K562 (cell line): ENCODE measurements around the gene ADCYAP1R1. TPM values are rescaled to one million over a fixed set of nuclear protein-coding genes. Genes with fewer than 3 reads are reported as not detected.

ENCODE experiments used
- BRF1 ChIP-seq: IDR thresholded peaks from 3 replicates; pipeline ENCODE4 v1.6.1; 2011; ENCODE audit warnings: borderline replicate concordance, mild to moderate bottlenecking; ENCODE audit not compliant: insufficient read length; ENCODE audit errors: extremely low read depth
- HDGF ChIP-seq: fragments of 450-650 bp; IDR thresholded peaks from 2 replicates; pipeline ENCODE4 v1.6.1; 2016
- ILK ChIP-seq: fragments of 450-650 bp; IDR thresholded peaks from 2 replicates; pipeline ENCODE4 v1.6.1; 2016; ENCODE audit warnings: missing genetic modification characterization, low read depth, mild to moderate bottlenecking, missing compliant biosample characterization, moderate library complexity, borderline replicate concordance
- LARP7 ChIP-seq: fragments of 450-650 bp; IDR thresholded peaks from 2 replicates; pipeline ENCODE4 v1.6.1; 2016
- NUFIP1 ChIP-seq: fragments of 450-650 bp; IDR thresholded peaks from 2 replicates; pipeline ENCODE4 v1.6.1; 2018; ENCODE audit not compliant: partially characterized antibody
- PYGO2 ChIP-seq: fragments of 450-650 bp; IDR thresholded peaks from 2 replicates; pipeline ENCODE4 v1.6.1; 2016; ENCODE audit warnings: mild to moderate bottlenecking, missing genetic modification characterization, moderate library complexity, missing compliant biosample characterization
- TCF7L2 ChIP-seq: fragments of 150-350 bp; IDR thresholded peaks from 2 replicates; pipeline ENCODE4 v1.6.1; 2016; ENCODE audit warnings: low read depth, mild to moderate bottlenecking, low read length, moderate library complexity
- ZNF175 ChIP-seq: fragments of 200-800 bp; sonication (Bioruptor generic); IDR thresholded peaks from 2 replicates; pipeline ENCODE4 v1.6.1; 2016; ENCODE audit warnings: low read depth, mild to moderate bottlenecking, missing genetic modification characterization, missing compliant biosample characterization
- polyA plus RNA-seq, 8 experiments: library from polyadenylated mRNA; depleted of rRNA in 4 of 8; stranded (reverse) in 5 of 8; unstranded in 3 of 8; fragments of >200 nt; fragmentation: Nextera tagmentation in 2 of 8; fragmentation: Illumina TruSeq in 1 of 8; extraction: Ambion mirVana in 2 of 8; extraction: Trizol in 1 of 8; gene quantifications; 2 replicates each; pipeline versions ENCODE4 v1.2.1 to v1.2.3, GENCODE V29; 2011 to 2014; ENCODE audit warnings: inconsistent platforms in 1 of 8, missing spikeins in 1 of 8
- total RNA-seq, 7 experiments: library from RNA; depleted of rRNA in 6 of 7; stranded (reverse); fragments of >200 nt in 6 of 7; fragmentation: Illumina TruSeq in 2 of 7; extraction: Trizol in 2 of 7; gene quantifications; 2 replicates each; pipeline versions ENCODE4 v1.2.1 to v1.2.3, GENCODE V29; 2011 to 2021; ENCODE audit warnings: low replicate concordance in 1 of 7
- TF ChIP-seq, protein P1 (sequence below), 2 experiments: fragments of 200-800 bp in 1 of 2; sonication (Bioruptor generic) in 1 of 2; sonication (generic) in 1 of 2; formaldehyde crosslinking in 1 of 2; IDR thresholded peaks in 1 of 2; conservative IDR thresholded peaks in 1 of 2; 2 replicates each; pipeline versions ENCODE4 v1.5.0 to v1.6.1; 2016 to 2020; ENCODE audit warnings: missing compliant biosample characterization in 1 of 2, missing genetic modification characterization in 1 of 2, missing genetic modification reagents in 1 of 2
- TF ChIP-seq, protein P2 (sequence below): IDR thresholded peaks from 2 replicates; pipeline ENCODE4 v1.6.1; 2014; ENCODE audit warnings: antibody characterized with exemption
- TF ChIP-seq, protein P3 (sequence below): fragments of 450-650 bp; conservative IDR thresholded peaks from 2 replicates; pipeline ENCODE4 v1.6.1; 2016; ENCODE audit warnings: missing genetic modification characterization, low read depth, mild to moderate bottlenecking, control low read depth, missing compliant biosample characterization

Gene ADCYAP1R1
- total and polyA plus RNA-seq, 9 of the 15 experiments (the other 6 are each of a cell fraction or from before 2014, with no cell fraction given) = 0.03 to 0.07 TPM; not detected in 7

DNA sequence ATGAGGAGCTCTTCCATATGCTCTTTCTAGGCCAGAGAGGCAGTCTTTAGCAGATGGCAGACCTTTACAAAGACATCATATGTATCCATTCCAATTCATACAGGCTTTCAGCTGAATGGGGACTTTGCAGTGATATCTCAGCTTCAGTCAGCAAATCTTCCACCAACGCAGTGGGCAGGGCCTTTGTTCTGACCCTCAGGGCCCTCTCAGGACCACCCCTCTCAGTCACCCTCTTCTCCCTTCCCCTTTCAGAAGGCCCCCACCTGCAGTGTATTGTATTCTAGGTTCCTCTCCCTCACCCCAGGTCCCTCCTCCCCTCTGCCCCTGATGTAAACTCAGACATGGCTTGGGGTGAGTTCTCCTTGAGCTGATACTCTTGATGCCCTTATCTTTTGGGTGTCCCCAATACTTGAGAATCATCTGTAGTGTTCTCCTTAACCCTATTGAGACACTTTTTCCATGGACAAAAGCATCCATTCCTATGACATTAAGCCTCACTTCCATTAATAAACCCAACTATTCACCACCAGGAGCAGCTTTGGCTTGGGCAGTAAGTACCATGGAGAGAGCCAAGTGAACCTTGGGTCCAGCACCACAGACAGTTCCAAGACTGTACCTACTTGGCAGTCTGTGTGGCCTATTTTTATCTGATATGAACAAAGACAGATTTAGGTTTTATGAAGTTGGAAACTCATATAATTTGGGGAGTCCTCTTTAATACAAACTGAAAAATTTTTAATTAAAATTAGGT is 62.7 kb downstream of the ADCYAP1R1 start (continued):
- TF ChIP-seq, protein P1, sequence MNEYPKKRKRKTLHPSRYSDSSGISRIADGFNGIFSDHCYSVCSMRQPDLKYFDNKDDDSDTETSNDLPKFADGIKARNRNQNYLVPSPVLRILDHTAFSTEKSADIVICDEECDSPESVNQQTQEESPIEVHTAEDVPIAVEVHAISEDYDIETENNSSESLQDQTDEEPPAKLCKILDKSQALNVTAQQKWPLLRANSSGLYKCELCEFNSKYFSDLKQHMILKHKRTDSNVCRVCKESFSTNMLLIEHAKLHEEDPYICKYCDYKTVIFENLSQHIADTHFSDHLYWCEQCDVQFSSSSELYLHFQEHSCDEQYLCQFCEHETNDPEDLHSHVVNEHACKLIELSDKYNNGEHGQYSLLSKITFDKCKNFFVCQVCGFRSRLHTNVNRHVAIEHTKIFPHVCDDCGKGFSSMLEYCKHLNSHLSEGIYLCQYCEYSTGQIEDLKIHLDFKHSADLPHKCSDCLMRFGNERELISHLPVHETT (CRISPR knock-in tag; conservative IDR thresholded peaks at IDR 0.05 in 1 of 2, IDR thresholded peaks at IDR 0.05 in 1 of 2) = peak; percentile 40 to 92; a peak in 2 of 4 replicates
- TF ChIP-seq ILK (tag) = no peak
- no peak for TF ChIP-seq NUFIP1
- TF ChIP-seq HDGF = no peak
- 0 out of 2 replicates have a peak, but pooled peaks have one; percentile 29 for TF ChIP-seq ZNF175 (CRISPR knock-in tag)
- TF ChIP-seq TCF7L2 = no peak
- TF ChIP-seq PYGO2 = no peak
- no peak for TF ChIP-seq LARP7
- no peak for TF ChIP-seq BRF1
- TF ChIP-seq, protein P2, sequence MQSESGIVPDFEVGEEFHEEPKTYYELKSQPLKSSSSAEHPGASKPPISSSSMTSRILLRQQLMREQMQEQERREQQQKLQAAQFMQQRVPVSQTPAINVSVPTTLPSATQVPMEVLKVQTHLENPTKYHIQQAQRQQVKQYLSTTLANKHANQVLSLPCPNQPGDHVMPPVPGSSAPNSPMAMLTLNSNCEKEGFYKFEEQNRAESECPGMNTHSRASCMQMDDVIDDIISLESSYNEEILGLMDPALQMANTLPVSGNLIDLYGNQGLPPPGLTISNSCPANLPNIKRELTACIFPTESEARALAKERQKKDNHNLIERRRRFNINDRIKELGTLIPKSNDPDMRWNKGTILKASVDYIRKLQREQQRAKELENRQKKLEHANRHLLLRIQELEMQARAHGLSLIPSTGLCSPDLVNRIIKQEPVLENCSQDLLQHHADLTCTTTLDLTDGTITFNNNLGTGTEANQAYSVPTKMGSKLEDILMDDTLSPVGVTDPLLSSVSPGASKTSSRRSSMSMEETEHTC = no peak
- TF ChIP-seq, protein P3, sequence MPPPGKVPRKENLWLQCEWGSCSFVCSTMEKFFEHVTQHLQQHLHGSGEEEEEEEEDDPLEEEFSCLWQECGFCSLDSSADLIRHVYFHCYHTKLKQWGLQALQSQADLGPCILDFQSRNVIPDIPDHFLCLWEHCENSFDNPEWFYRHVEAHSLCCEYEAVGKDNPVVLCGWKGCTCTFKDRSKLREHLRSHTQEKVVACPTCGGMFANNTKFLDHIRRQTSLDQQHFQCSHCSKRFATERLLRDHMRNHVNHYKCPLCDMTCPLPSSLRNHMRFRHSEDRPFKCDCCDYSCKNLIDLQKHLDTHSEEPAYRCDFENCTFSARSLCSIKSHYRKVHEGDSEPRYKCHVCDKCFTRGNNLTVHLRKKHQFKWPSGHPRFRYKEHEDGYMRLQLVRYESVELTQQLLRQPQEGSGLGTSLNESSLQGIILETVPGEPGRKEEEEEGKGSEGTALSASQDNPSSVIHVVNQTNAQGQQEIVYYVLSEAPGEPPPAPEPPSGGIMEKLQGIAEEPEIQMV = no peak
